Ovary (tissue), 9 donors: ENCODE data around the gene VWCE. TPM values are rescaled to one million over a fixed set of nuclear protein-coding genes. Genes with fewer than 3 reads are reported as not detected.
"Not testable (repeated sequence)": the region's sequence is repeated elsewhere in the genome, so short reads cannot be mapped to it uniquely, and the experiment has no call there.

Source experiments
- DNase-seq, 5 donors: peaks; one replicate each; pipeline ENCODE4 v3.0.0-alpha.2; 2019 to 2020
- H3K27ac ChIP-seq, 2 donors: fragments of 200-600 bp; one replicate each; pipeline versions ENCODE4 v1.5.1 to v1.8.0; 2019 to 2022
- H3K27me3 ChIP-seq: fragments of 200-600 bp; one replicate; pipeline ENCODE4 v1.8.0; 2022
- H3K36me3 ChIP-seq: fragments of 200-600 bp; sonication (generic); one replicate; pipeline ENCODE4 v1.5.1; 2019
- H3K4me1 ChIP-seq: one replicate; pipeline ENCODE4 v1.8.1; 2013; ENCODE audit warnings: mild to moderate bottlenecking, moderate library complexity; ENCODE audit not compliant: insufficient read depth
- H3K4me3 ChIP-seq: fragments of 200-600 bp; sonication (generic); one replicate; pipeline ENCODE4 v1.5.1; 2017
- H3K9me3 ChIP-seq, 2 donors: fragments of 200-600 bp in 1 of 2; sonication (generic) in 1 of 2; one replicate each; pipeline versions ENCODE4 v1.5.1 to v1.8.1; 2013 to 2019; ENCODE audit warnings: mild to moderate bottlenecking in 1 of 2, moderate library complexity in 1 of 2
- WGBS, 3 donors: extraction: QIAGEN DNeasy Blood & Tissue Kit in 1 of 3; methylation state at CpG; one replicate each; pipeline versions ENCODE4 v1.1.5 to v1.1.7; 2013 to 2017; 5-methylcytosine and 5-hydroxymethylcytosine counted together
- intact Hi-C, 4 donors: fragments of 100-400 bp; cut with DNase I; formaldehyde crosslinking; loops; one replicate each; pipeline versions ENCODE4 v1.11.0 to v1.15.1; 2022 to 2023
- polyA plus RNA-seq, 2 donors: library from polyadenylated mRNA; stranded (reverse); fragments of 200-250 nt in 1 of 2; fragments of 350-450 nt in 1 of 2; fragmentation: Illumina TruSeq in 1 of 2; extraction: RNeasy Lipid Tissue Mini Kit (QIAGEN cat#74804) in 1 of 2; gene quantifications; one replicate each; pipeline ENCODE4 v1.2.3, GENCODE V29; 2013 to 2014
- total RNA-seq, 7 donors: library from RNA; depleted of rRNA in 2 of 7; stranded (reverse); fragments of >200 nt in 2 of 7; fragmentation: NEBNext Ultra II Directional in 3 of 7; extraction: Animal tissue kit (Norgen Biotek cat#: 25700) in 3 of 7; gene quantifications; one replicate each; pipeline versions ENCODE4 v1.1.0 to v1.2.4, GENCODE V29; 2016 to 2023
- donor health status: DM: no; HTN: no; CAD: no; lungs with moderate emphysema.
- donor health status: DM: no; HTN: no; CAD: no.
- donor health status: Bipolar disorder and iron deficiency.
- donor health status: DM: yes; HTN: yes; CAD: no.
- donor health status: DM: no; HTN: no; CAD: no.
- donor health status: DM: yes; HTN: yes; CAD: no.

Gene VWCE
- total and polyA plus RNA-seq, 9 donors = 1.9 to 39.9 (median 11.9) TPM

GRCh38 chr11:61249201-61249600 lies 45.9 kb downstream of the VWCE start:
- H3K27ac ChIP-seq, intact Hi-C loops, H3K36me3 ChIP-seq, H3K9me3 ChIP-seq, H3K27me3 ChIP-seq, H3K4me3 ChIP-seq, H3K4me1 ChIP-seq, DNase-seq: not testable (repeated sequence)
- WGBS, 3 donors = 88 to 91% (median 91%) methylated on average over 8 of the region's 8 CpGs

GRCh38 chr11:61248071-61248470 lies 47.0 kb downstream of the VWCE start:
- intact Hi-C loops = not testable (repeated sequence)

GRCh38 chr11:61245284-61245964 lies 49.7 kb downstream of the VWCE start:
- no CpG with 5 or more reads among the region's 10 CpGs for WGBS, 3 donors

More at GRCh38 chr11:61248071-61248470, 47.0 kb downstream of the VWCE start:
- not testable (repeated sequence) for H3K27ac ChIP-seq, H3K9me3 ChIP-seq, H3K4me1 ChIP-seq, DNase-seq, H3K4me3 ChIP-seq, H3K27me3 ChIP-seq, H3K36me3 ChIP-seq
- 75 to 88% (median 79%) methylated on average over 9 of the region's 9 CpGs for WGBS, 3 donors

GRCh38 chr11:61241526-61241925 lies 53.6 kb downstream of the VWCE start:
- DNase-seq, H3K4me3 ChIP-seq, H3K4me1 ChIP-seq, intact Hi-C loops, H3K36me3 ChIP-seq, H3K27ac ChIP-seq, H3K27me3 ChIP-seq, H3K9me3 ChIP-seq: not testable (repeated sequence)
- WGBS, 3 donors = no CpG with 5 or more reads among the region's 5 CpGs

More at GRCh38 chr11:61245284-61245964, 49.7 kb downstream of the VWCE start:
- H3K4me1 ChIP-seq, intact Hi-C loops, H3K27ac ChIP-seq, H3K36me3 ChIP-seq, H3K4me3 ChIP-seq, H3K9me3 ChIP-seq, DNase-seq, H3K27me3 ChIP-seq: not testable (repeated sequence)

- H3K27me3 ChIP-seq, intact Hi-C loops: not testable (repeated sequence)
- no CpG with 5 or more reads among the region's 8 CpGs for WGBS, 3 donors
Observed at GRCh38 chr11:61240875-61241274, 54.2 kb downstream of the VWCE start, which contains the start of gene PGA5. Gene PGA5, plus strand, starts transcription at chr11:61241175. Its CDS starts 52 bp downstream, at chr11:61241227.

GRCh38 chr11:61240288-61240687 lies 54.8 kb downstream of the VWCE start:
- H3K27me3 ChIP-seq, intact Hi-C loops, H3K4me1 ChIP-seq, DNase-seq, H3K36me3 ChIP-seq, H3K4me3 ChIP-seq, H3K9me3 ChIP-seq, H3K27ac ChIP-seq: not testable (repeated sequence)
- WGBS, 3 donors = 61 to 68% (median 65%) methylated on average over 8 of the region's 8 CpGs

More at GRCh38 chr11:61240875-61241274, 54.2 kb downstream of the VWCE start, which contains the start of gene PGA5:
- H3K4me1 ChIP-seq, H3K36me3 ChIP-seq, H3K9me3 ChIP-seq, H3K4me3 ChIP-seq, DNase-seq, H3K27ac ChIP-seq: not testable (repeated sequence)

GRCh38 chr11:61237130-61237529 lies 58.0 kb downstream of the VWCE start:
- H3K36me3 ChIP-seq, H3K27me3 ChIP-seq, H3K4me3 ChIP-seq, intact Hi-C loops, H3K9me3 ChIP-seq, H3K27ac ChIP-seq, DNase-seq, H3K4me1 ChIP-seq: not testable (repeated sequence)
- WGBS, 3 donors = no CpG with 5 or more reads among the region's 4 CpGs

GRCh38 chr11:61232548-61233145 lies 62.5 kb downstream of the VWCE start:
- DNase-seq, H3K27me3 ChIP-seq, H3K36me3 ChIP-seq, H3K27ac ChIP-seq, H3K4me3 ChIP-seq, H3K4me1 ChIP-seq, H3K9me3 ChIP-seq, intact Hi-C loops: not testable (repeated sequence)
- no CpG with 5 or more reads among the region's 3 CpGs for WGBS, 3 donors

GRCh38 chr11:61231585-61231984 lies 63.5 kb downstream of the VWCE start:
- H3K9me3 ChIP-seq, intact Hi-C loops, H3K4me1 ChIP-seq, H3K36me3 ChIP-seq, H3K27ac ChIP-seq, DNase-seq, H3K4me3 ChIP-seq, H3K27me3 ChIP-seq: not testable (repeated sequence)
- no CpG with 5 or more reads among the region's 5 CpGs for WGBS, 3 donors

- H3K27ac ChIP-seq, H3K27me3 ChIP-seq, H3K9me3 ChIP-seq, DNase-seq, H3K4me1 ChIP-seq, H3K4me3 ChIP-seq, intact Hi-C loops, H3K36me3 ChIP-seq: not testable (repeated sequence)
- no CpG with 5 or more reads among the region's 15 CpGs for WGBS, 3 donors
Observed at GRCh38 chr11:61231033-61231432, 64.1 kb downstream of the VWCE start.

- intact Hi-C loops, H3K4me3 ChIP-seq, H3K36me3 ChIP-seq, H3K9me3 ChIP-seq, DNase-seq, H3K4me1 ChIP-seq, H3K27ac ChIP-seq, H3K27me3 ChIP-seq: not testable (repeated sequence)
- WGBS, 3 donors = no CpG with 5 or more reads among the region's 6 CpGs
Observed at GRCh38 chr11:61229458-61229857, 65.7 kb downstream of the VWCE start.

GRCh38 chr11:61226457-61227137 lies 68.5 kb downstream of the VWCE start:
- H3K27me3 ChIP-seq, H3K36me3 ChIP-seq, intact Hi-C loops, H3K4me1 ChIP-seq, H3K9me3 ChIP-seq, H3K27ac ChIP-seq, H3K4me3 ChIP-seq, DNase-seq: not testable (repeated sequence)
- no CpG with 5 or more reads among the region's 10 CpGs for WGBS, 3 donors
